K562 (cell line): Measurements from ENCODE around the gene AGRN. TPM values are rescaled to one million over a fixed set of nuclear protein-coding genes. Genes with fewer than 3 reads are reported as not detected.

Source experiments
- ETV1 ChIP-seq: fragments of 450-650 bp; conservative IDR thresholded peaks from 2 replicates; pipeline ENCODE4 v1.6.1; 2016; ENCODE audit warnings: missing genetic modification characterization, control low read depth, low read depth, missing compliant biosample characterization
- GTF2A2 ChIP-seq: IDR thresholded peaks from 2 replicates; pipeline ENCODE4 v1.6.1; 2016; ENCODE audit warnings: mild to moderate bottlenecking, missing genetic modification characterization, missing compliant biosample characterization
- HMG20A ChIP-seq: fragments of 450-650 bp; formaldehyde crosslinking; conservative IDR thresholded peaks from 2 replicates; pipeline ENCODE4 v1.4.0; 2020; ENCODE audit warnings: mild to moderate bottlenecking, mixed read lengths
- NONO ChIP-seq, 2 experiments: fragments of 200-400 bp in 1 of 2; fragments of 450-650 bp in 1 of 2; formaldehyde crosslinking in 1 of 2; IDR thresholded peaks; 2 replicates each; pipeline ENCODE4 v1.6.1; 2017; ENCODE audit warnings: low read depth in 2 of 2, mild to moderate bottlenecking in 2 of 2, moderate library complexity in 2 of 2, low read length in 1 of 2
- POLR3G ChIP-seq: IDR thresholded peaks from 2 replicates; pipeline ENCODE4 v1.6.1; 2011; ENCODE audit not compliant: insufficient read length, insufficient replicate concordance; ENCODE audit errors: extremely low read depth
- PYGO2 ChIP-seq: fragments of 450-650 bp; IDR thresholded peaks from 2 replicates; pipeline ENCODE4 v1.6.1; 2016; ENCODE audit warnings: mild to moderate bottlenecking, missing genetic modification characterization, moderate library complexity, missing compliant biosample characterization
- RBM17 ChIP-seq: fragments of 200-400 bp; formaldehyde crosslinking; IDR thresholded peaks from 2 replicates; pipeline ENCODE4 v1.6.1; 2017; ENCODE audit warnings: low read depth, mild to moderate bottlenecking, low read length, borderline replicate concordance
- RNF219 ChIP-seq: fragments of 250-450 bp; sonication (Bioruptor Pico); IDR thresholded peaks from 2 replicates; pipeline ENCODE4 v1.5.0; 2022; ENCODE audit warnings: mild to moderate bottlenecking
- ZNF174 ChIP-seq: fragments of 250-450 bp; sonication (Bioruptor Pico); IDR thresholded peaks from 2 replicates; pipeline ENCODE4 v1.4.0; 2020; ENCODE audit warnings: mild to moderate bottlenecking
- ZNF551 ChIP-seq: fragments of 250-450 bp; sonication (Bioruptor Pico); IDR thresholded peaks from 2 replicates; pipeline ENCODE4 v1.5.0; 2021; ENCODE audit warnings: mild to moderate bottlenecking, moderate library complexity
- ZNF77 ChIP-seq: fragments of 250-450 bp; sonication (Bioruptor Pico); IDR thresholded peaks from 2 replicates; pipeline ENCODE4 v1.5.0; 2020
- polyA plus RNA-seq, 8 experiments: library from polyadenylated mRNA; depleted of rRNA in 4 of 8; stranded (reverse) in 5 of 8; unstranded in 3 of 8; fragments of >200 nt; fragmentation: Nextera tagmentation in 2 of 8; fragmentation: Illumina TruSeq in 1 of 8; extraction: Ambion mirVana in 2 of 8; extraction: Trizol in 1 of 8; gene quantifications; 2 replicates each; pipeline versions ENCODE4 v1.2.1 to v1.2.3, GENCODE V29; 2011 to 2014; ENCODE audit warnings: inconsistent platforms in 1 of 8, missing spikeins in 1 of 8
- total RNA-seq, 7 experiments: library from RNA; depleted of rRNA in 6 of 7; stranded (reverse); fragments of >200 nt in 6 of 7; fragmentation: Illumina TruSeq in 2 of 7; extraction: Trizol in 2 of 7; gene quantifications; 2 replicates each; pipeline versions ENCODE4 v1.2.1 to v1.2.3, GENCODE V29; 2011 to 2021; ENCODE audit warnings: low replicate concordance in 1 of 7
- TF ChIP-seq, protein P1 (sequence below), 2 experiments: fragments of 450-650 bp in 1 of 2; sonication (generic) in 1 of 2; formaldehyde crosslinking in 1 of 2; IDR thresholded peaks in 1 of 2; conservative IDR thresholded peaks in 1 of 2; 2 replicates each; pipeline versions ENCODE4 v1.6.1 to v1.8.1; 2016 to 2023; ENCODE audit warnings: mild to moderate bottlenecking in 2 of 2, moderate library complexity in 2 of 2, inconsistent platforms in 1 of 2, missing genetic modification reagents in 1 of 2
- TF ChIP-seq, protein P2 (sequence below): fragments of 450-650 bp; formaldehyde crosslinking; IDR thresholded peaks from 2 replicates; pipeline ENCODE4 v1.4.0; 2022; ENCODE audit warnings: missing genetic modification characterization
- TF ChIP-seq, protein P3 (sequence below): sonication (generic); formaldehyde crosslinking; IDR thresholded peaks from 2 replicates; pipeline ENCODE4 v1.8.0; 2022; ENCODE audit warnings: missing genetic modification reagents, mild to moderate bottlenecking, moderate library complexity, borderline replicate concordance

AGRN gene
- total and polyA plus RNA-seq, 9 of the 15 experiments (the other 6 are each of a cell fraction or from before 2014, with no cell fraction given): 0.04 to 111 (median 18.1) TPM

- TF ChIP-seq ZNF551 (CRISPR knock-in tag) (no peak), ZNF174 (no peak), PYGO2 (no peak), GTF2A2 (tag) (no peak), ETV1 (tag) (peak; percentile 85), ZNF77 (CRISPR knock-in tag) (no peak), NONO (IDR thresholded peaks at IDR 0.05; ENCODE audit: low read depth in 2 of 2, low read length in 1 of 2) (no peak), RNF219 (CRISPR knock-in tag) (no peak), RBM17 (no peak), HMG20A (CRISPR knock-in tag) (no peak), POLR3G (no peak)
- TF ChIP-seq, protein P1, sequence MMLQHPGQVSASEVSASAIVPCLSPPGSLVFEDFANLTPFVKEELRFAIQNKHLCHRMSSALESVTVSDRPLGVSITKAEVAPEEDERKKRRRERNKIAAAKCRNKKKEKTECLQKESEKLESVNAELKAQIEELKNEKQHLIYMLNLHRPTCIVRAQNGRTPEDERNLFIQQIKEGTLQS (IDR thresholded peaks at IDR 0.05): no peak
- TF ChIP-seq, protein P1 (CRISPR knock-in tag; conservative IDR thresholded peaks at IDR 0.05): no peak
- TF ChIP-seq, protein P2, sequence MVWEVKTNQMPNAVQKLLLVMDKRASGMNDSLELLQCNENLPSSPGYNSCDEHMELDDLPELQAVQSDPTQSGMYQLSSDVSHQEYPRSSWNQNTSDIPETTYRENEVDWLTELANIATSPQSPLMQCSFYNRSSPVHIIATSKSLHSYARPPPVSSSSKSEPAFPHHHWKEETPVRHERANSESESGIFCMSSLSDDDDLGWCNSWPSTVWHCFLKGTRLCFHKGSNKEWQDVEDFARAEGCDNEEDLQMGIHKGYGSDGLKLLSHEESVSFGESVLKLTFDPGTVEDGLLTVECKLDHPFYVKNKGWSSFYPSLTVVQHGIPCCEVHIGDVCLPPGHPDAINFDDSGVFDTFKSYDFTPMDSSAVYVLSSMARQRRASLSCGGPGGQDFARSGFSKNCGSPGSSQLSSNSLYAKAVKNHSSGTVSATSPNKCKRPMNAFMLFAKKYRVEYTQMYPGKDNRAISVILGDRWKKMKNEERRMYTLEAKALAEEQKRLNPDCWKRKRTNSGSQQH: no peak
- TF ChIP-seq, protein P3, sequence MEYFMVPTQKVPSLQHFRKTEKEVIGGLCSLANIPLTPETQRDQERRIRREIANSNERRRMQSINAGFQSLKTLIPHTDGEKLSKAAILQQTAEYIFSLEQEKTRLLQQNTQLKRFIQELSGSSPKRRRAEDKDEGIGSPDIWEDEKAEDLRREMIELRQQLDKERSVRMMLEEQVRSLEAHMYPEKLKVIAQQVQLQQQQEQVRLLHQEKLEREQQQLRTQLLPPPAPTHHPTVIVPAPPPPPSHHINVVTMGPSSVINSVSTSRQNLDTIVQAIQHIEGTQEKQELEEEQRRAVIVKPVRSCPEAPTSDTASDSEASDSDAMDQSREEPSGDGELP: peak; percentile 94
These were observed 14.9 kb upstream of the AGRN start (continued) for GRCh38 chr1:1004780-1005697.
